ENCODE results near the gene PDLIM7. TPM values are rescaled to one million over a fixed set of nuclear protein-coding genes. Genes with fewer than 3 reads are reported as not detected.
"Not testable (repeated sequence)": the region's sequence is repeated elsewhere in the genome, so short reads cannot be mapped to it uniquely, and the experiment has no call there.

PDLIM7 gene, protein sequence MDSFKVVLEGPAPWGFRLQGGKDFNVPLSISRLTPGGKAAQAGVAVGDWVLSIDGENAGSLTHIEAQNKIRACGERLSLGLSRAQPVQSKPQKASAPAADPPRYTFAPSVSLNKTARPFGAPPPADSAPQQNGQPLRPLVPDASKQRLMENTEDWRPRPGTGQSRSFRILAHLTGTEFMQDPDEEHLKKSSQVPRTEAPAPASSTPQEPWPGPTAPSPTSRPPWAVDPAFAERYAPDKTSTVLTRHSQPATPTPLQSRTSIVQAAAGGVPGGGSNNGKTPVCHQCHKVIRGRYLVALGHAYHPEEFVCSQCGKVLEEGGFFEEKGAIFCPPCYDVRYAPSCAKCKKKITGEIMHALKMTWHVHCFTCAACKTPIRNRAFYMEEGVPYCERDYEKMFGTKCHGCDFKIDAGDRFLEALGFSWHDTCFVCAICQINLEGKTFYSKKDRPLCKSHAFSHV
- total RNA-seq = 103 and 161 TPM in 2 replicates

DNA sequence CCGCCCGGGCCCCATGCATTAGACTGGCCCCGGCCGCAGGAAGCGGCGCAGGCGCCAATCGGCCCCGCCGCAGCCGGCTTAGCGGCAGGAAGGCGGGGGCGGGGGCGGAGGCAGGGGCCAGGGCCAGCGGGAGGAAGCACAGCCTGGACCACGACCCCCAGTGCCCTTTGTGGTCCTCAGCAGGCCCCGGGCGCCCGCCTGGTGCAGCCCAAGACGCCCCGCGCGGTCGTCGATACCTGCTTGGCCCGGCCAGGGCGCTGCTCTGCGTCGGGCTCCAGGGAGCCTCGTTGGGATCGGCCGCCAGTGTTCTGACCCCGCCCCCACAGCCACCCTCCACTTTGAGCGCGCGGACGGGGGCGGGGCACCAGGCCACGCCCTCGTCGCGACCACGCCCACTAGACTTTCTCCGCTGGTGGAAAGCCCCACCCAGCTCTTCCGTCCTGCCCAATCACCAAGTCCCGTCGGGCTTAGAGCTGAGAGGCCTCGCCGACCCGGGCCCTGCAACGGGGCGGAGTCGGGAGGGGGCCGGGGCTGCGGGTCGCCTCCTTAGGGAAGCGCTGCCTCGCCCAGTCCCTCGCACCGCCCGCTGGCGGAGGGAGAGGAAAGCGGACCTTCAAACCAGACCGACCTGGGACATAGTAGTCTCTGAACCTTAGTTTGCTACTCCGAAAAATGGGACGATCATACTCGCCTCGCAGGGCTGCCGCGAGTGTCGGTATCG lies at the start of gene PDLIM7:
TSS of gene PDLIM7 (minus strand) at position 313 of the 721 bp plus-strand sequence. CDS start 1,092 bp downstream, outside the sequence.
- DNase-seq (ENCODE audit: low read depth) = peak; percentile 91

- peak; percentile 98 for DNase-seq (ENCODE audit: low read depth)
These were observed 48.9 kb upstream of the PDLIM7 start for GRCh38 chr5:177546258-177546741.

- DNase-seq (ENCODE audit: low read depth) = peak; percentile 71
These were observed 48.3 kb upstream of the PDLIM7 start for GRCh38 chr5:177545487-177546257.

GRCh38 chr5:177542816-177543465 lies 45.5 kb upstream of the PDLIM7 start:
- DNase-seq (ENCODE audit: low read depth) = no peak

DNA sequence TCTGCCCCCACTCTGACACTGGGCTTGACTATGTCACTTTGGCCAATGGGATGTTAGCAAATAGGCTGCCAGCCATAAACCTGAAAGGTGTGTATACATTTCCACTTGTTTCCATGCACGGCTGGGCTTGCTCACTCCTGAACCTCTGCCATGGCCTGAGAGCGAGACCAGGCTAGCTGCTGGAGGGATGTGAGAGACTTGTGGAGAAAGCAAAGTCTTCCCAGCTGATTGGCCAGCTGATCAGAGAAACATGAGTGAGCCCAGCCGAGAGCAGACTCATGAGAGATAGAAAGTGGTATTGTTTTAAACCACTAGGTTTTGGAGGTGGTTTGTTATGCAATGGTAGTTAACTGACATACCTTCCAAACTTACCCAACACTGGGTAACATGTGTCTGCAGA lies 43.0 kb upstream of the PDLIM7 start:
- DNase-seq (ENCODE audit: low read depth) = peak; percentile 19

GRCh38 chr5:177539411-177539810 lies 42.0 kb upstream of the PDLIM7 start:
- DNase-seq (ENCODE audit: low read depth) = no peak

- no peak for DNase-seq (ENCODE audit: low read depth)
These were observed 41.5 kb upstream of the PDLIM7 start for GRCh38 chr5:177538876-177539275.

- peak; percentile 56 for DNase-seq (ENCODE audit: low read depth)
These were observed 40.3 kb upstream of the PDLIM7 start for GRCh38 chr5:177537389-177538361.

- no peak for DNase-seq (ENCODE audit: low read depth)
These were observed 39.0 kb upstream of the PDLIM7 start for GRCh38 chr5:177536386-177536785.

- DNase-seq (ENCODE audit: low read depth) = no peak
These were observed 37.7 kb upstream of the PDLIM7 start for GRCh38 chr5:177535125-177535524.

GRCh38 chr5:177534433-177534832 lies 37.0 kb upstream of the PDLIM7 start:
- not testable (repeated sequence) for DNase-seq (ENCODE audit: low read depth)

GRCh38 chr5:177531209-177531940 lies 34.0 kb upstream of the PDLIM7 start:
- no peak for DNase-seq (ENCODE audit: low read depth)

DNA sequence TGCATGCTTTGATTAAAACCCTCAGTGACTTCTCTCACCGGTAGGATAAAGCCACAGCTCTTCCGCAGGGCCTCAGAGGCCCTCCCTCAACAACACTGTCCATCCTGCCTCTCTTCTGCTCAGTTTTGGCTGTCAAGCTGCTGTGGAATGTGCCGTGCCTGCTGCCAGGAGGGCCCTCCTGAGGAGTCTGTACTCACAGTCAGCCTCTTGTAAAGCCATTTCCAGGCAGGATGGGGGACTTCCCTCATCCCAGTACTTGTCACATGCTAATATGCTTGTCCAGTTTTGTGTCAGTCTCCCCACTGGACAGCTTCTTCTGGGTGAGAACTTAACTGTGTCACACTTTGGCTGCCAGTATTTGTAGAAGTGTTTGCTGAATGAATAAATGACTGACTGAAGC lies 33.2 kb upstream of the PDLIM7 start:
- DNase-seq (ENCODE audit: low read depth) = no peak

DNA sequence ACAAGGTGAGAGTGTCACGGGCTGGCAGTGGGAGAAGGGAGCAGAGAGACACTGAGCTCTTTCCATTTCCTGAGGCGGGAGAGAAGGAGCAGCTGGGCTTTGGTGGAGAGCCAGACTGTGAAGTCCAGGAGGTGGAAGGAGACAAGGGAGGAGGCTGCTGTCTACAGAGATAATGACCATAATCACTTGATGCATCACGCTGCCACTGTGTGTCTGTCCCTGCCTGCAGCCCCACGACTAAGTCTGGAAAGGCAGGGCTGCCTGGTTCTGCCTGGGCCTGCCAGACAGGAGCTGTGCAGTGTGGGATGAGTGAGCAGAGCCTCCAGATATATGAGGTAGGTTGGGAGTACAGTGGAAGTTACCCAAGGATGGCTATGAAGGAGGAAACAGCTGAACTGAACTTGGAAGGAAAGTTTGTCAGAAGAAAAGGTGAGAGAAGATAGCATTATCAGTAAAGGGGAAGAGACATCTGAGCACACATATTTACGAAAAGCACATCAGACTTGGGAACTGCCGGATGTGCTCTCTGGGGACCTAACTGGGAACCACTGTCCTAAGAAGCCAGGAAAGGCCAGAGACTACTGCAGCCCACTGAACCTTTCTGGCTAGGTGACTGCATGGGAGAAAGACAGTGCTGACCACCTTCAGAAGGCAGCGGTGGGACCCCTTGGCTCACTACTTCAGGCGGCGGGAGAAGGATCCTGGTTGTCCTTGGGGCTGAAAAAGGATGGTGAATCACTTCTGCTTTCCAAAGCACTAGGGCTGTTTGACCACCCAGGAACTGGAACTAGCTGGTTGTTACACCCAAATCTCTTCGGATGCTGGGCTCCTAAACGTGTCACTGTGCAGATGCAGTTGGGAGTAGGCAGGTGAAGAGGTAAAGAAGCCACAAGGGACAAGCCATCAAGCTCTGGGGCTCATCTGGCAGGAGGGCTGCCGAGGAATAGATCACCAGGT lies 32.1 kb upstream of the PDLIM7 start:
- DNase-seq (ENCODE audit: low read depth) = no peak

DNA sequence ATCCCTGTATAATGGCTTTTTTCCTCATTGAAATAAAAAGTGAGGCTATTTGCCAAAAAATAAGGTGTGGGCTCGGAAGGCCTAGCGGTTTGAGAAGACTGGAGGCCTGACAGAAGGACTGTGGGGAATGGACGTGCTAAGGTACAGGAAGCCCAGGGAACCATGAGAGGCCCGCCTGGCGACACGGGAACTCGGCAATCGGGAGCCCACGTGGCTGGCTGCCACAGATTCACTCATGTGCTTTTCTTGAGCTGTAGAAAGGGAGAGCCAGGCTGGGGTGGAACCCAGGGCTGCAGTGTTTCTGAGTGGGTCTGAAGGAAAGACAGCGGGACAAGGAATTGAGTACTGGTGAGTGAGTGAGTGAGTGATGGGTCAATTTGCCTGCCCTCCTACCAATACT lies 31.2 kb upstream of the PDLIM7 start:
- no peak for DNase-seq (ENCODE audit: low read depth)

DNA sequence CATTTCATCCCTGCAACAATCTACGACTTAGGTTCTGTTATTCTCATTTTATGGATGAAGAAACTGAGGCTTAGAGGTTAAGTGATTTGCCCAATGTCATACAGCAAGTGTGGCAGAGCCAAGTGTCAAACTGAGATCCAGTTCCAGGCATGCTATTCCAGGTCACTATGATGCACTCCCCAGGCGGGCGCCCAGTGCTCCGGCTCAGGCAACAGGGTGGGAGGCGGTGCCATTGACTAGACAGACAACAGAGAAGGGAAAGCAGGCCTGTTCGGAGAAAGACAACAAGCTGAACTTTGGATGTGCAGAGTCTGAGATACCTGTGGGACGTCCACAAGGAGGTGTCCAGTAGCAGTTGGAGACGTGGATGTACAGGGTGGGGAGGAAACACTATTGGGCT lies 30.2 kb upstream of the PDLIM7 start:
- DNase-seq (ENCODE audit: low read depth) = no peak

- no peak for DNase-seq (ENCODE audit: low read depth)
These were observed 29.4 kb upstream of the PDLIM7 start for GRCh38 chr5:177526791-177527190.

DNA sequence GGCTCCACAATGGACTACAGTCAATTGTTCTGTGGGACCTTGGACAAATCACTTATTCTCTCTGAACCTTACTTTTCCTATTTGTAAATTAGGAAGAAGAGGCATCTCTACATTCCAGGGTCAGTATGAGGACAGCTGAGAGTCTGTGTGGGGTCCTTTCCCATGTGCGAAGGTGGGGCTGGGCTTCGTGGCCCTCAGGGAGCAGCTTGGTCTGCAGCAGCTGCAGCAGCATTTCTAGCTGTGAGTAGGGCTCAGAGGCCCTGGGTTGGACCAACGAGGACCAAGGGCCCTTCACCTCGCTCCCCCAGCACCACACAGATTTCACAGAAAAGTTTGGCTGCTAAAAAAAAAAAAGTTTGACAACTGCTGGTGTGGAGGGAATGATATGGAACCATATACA lies 28.8 kb upstream of the PDLIM7 start:
- DNase-seq (ENCODE audit: low read depth) = no peak
